Measurements from ENCODE around the gene DNAAF8.

DNAAF8 gene

DNA sequence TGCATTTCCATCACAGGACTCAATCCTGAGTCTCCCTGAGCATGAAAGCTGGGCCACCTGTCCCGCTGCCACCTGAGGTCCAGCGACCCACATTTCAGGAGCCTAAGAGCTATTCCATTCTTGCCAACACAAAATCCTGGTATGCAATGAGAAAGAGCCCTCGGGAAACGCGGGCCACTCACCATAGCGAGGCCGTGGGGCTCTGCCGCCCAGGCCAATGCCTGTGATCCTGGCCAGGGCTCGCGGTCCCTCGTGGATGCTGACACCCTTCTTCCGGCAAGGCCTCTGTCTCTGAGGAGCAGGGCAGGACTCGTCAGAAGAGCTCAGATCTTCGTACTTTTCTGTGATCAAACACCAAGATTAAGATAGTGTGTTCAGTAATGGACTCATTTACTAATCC is 29.4 kb upstream of the DNAAF8 start:
- DNase-seq (ENCODE audit: low read depth): no peak

GRCh38 chr16:4706871-4707270 is 27.5 kb upstream of the DNAAF8 start:
- no peak for DNase-seq (ENCODE audit: low read depth)
- H3K4me3 ChIP-seq (ENCODE audit: control insufficient read depth, low read depth, low read length): no peak overlapping the region
- TF ChIP-seq CTCF (IDR thresholded peaks at IDR 0.05; ENCODE audit: control insufficient read depth, insufficient read depth, low read depth, low read length, missing control alignments): no peak

More for the DNA sequence above, 29.4 kb upstream of the DNAAF8 start:
- no peak overlapping the region for H3K4me3 ChIP-seq (ENCODE audit: control insufficient read depth, low read depth, low read length)
- no peak for TF ChIP-seq CTCF (IDR thresholded peaks at IDR 0.05; ENCODE audit: control insufficient read depth, insufficient read depth, low read depth, low read length, missing control alignments)

DNA sequence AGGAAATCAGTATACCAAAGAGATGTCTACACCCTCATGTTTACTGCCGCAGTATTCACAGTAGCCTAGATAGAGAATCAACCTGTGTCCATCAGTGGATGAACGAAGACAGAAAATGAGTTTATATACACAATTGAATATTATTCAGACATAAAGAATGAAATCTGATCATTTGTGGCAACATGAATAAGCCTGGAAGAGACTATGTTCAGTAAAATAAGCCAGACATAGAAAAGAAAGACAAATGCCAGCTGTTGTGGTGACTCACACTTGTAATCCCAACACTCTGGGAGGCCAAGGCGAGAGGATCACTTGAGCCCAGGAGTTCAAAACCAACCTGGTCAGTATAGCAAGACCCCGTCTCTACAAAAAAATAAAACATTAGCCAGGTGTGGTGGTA is 24.9 kb upstream of the DNAAF8 start:
- no peak for DNase-seq (ENCODE audit: low read depth)
- H3K4me3 ChIP-seq (ENCODE audit: control insufficient read depth, low read depth, low read length): no peak overlapping the region
- TF ChIP-seq CTCF (IDR thresholded peaks at IDR 0.05; ENCODE audit: control insufficient read depth, insufficient read depth, low read depth, low read length, missing control alignments): no peak

DNA sequence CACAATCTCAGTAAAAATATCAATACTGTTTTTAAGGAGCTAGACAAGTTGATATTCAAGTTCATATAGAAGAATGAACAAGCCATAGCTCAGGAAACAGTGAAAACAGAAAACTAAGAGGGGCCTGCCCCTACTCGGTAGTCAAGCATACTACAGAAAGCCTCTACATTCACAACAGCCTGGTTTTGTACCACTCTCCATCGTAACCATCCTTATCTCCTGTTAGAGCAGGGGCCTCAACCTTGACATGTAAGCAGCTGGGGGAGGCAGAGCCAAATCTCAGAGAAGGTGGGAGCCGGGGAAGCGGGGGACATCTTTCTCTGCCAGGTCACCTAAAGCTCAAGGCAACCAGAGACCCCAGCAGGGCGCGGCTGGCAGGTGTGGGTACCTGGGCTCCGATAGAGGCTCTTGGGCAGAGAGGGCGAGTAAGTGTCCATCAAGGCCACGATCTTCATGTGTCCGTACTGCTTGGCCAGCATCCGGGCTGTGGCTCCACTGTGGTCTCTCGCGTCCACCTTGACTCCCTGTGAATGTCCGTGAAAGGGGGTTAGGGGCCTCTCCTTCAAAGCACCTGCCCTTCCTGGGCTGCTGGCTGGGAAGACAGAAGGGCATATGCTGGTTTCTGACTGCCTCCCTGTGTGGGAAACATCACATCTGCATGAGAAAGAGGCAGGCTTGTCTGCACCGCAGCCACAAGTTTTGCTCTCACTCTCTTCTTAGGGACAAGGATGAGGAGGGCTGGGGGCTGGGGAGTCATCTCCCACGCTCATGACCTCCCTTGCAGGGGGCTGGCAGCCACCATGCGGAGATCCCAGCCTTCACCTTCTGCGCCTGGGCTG is 20.5 kb upstream of the DNAAF8 start:
- DNase-seq (ENCODE audit: low read depth): no peak
- no peak overlapping the region for H3K4me3 ChIP-seq (ENCODE audit: control insufficient read depth, low read depth, low read length)
- no peak for TF ChIP-seq CTCF (IDR thresholded peaks at IDR 0.05; ENCODE audit: control insufficient read depth, insufficient read depth, low read depth, low read length, missing control alignments)

GRCh38 chr16:4714996-4715395 is 19.3 kb upstream of the DNAAF8 start:
- no peak for TF ChIP-seq CTCF (IDR thresholded peaks at IDR 0.05; ENCODE audit: control insufficient read depth, insufficient read depth, low read depth, low read length, missing control alignments)
- no peak for DNase-seq (ENCODE audit: low read depth)
- no peak overlapping the region for H3K4me3 ChIP-seq (ENCODE audit: control insufficient read depth, low read depth, low read length)

DNA sequence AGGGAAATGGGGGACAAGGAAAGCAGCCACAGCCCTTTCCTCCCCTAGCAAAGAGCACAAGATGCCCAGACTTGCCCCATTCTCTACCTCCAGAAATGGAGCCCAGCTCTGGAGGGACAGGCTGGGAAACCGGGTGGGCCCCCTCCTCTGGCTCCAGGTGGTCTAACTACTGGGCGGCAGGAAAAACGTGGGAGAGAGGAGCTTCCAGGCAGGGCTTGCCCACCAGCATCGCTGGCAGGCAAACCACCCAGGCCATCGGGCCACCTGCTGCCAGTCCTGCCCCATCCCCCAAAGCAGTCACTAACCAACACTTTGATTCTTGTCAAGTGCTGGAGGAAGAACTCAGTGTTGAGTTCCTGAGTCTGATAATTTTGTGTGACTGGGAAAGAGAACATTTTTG is 15.9 kb upstream of the DNAAF8 start:
- no peak for DNase-seq (ENCODE audit: low read depth)
- TF ChIP-seq CTCF (IDR thresholded peaks at IDR 0.05; ENCODE audit: control insufficient read depth, insufficient read depth, low read depth, low read length, missing control alignments): no peak
- H3K4me3 ChIP-seq (ENCODE audit: control insufficient read depth, low read depth, low read length): no peak overlapping the region
